A549 (cell line): ENCODE data around the gene HSH2D. TPM values are rescaled to one million over a fixed set of nuclear protein-coding genes. Genes with fewer than 3 reads are reported as not detected.

Experiments
- ATAC-seq, 2 experiments: fragments of 200-7000 bp in 1 of 2; fragments of >200 bp in 1 of 2; cut with Nextera tagmentation in 1 of 2; cut with Tn5 transposase in 1 of 2; 3 replicates each; pipeline versions ENCODE4 v1.8.0 to v1.9.1; 2018 to 2020; ENCODE audit warnings: mild to moderate bottlenecking in 1 of 2, moderate library complexity in 1 of 2
- CTCF ChIA-PET: fragments of 300-600 bp; sonication (Branson Sonifier 250); formaldehyde crosslinking; extraction: SDS; loops from one replicate; lab custom pipeline; 2021; ENCODE audit warnings: antibody characterized with exemption, inconsistent platforms; lab: Yijun Ruan, JAX
- POLR2A ChIA-PET: fragments of 350-600 bp; formaldehyde crosslinking; extraction: SDS; loops from one replicate; lab custom pipeline; 2021; ENCODE audit warnings: antibody characterized with exemption, inconsistent platforms; lab: Yijun Ruan, JAX
- DNase-seq, 2 experiments: peaks; one replicate each; pipeline versions ENCODE4 v3.0.0 to v3.0.0-alpha.2; 2011 to 2016; ENCODE audit warnings: low read depth in 1 of 2, low spot score in 1 of 2
- FAIRE-seq: peaks from 2 replicates; lab custom pipeline; 2011; peaks lifted over from hg19 to GRCh38; lab: Jason Lieb, UNC
- H3K27ac ChIP-seq, 2 experiments: fragments of >200 bp; sonication (Bioruptor Twin); formaldehyde crosslinking; 3 replicates each; pipeline ENCODE4 v1.5.1; 2016 to 2017
- H3K4me1 ChIP-seq: fragments of >200 bp; sonication (Bioruptor Twin); formaldehyde crosslinking; 3 replicates; pipeline ENCODE4 v1.6.1; 2016
- H3K4me2 ChIP-seq: fragments of >200 bp; sonication (Bioruptor Twin); formaldehyde crosslinking; 3 replicates; pipeline ENCODE4 v1.6.1; 2016
- H3K4me3 ChIP-seq: fragments of >200 bp; sonication (Bioruptor Twin); formaldehyde crosslinking; 3 replicates; pipeline ENCODE4 v1.5.1; 2016
- H3K9me3 ChIP-seq: fragments of >200 bp; sonication (Bioruptor Twin); formaldehyde crosslinking; 3 replicates; pipeline ENCODE4 v1.6.1; 2016
- BCL3 ChIP-seq: fragments of >200 bp; sonication (Bioruptor Twin); formaldehyde crosslinking; IDR thresholded peaks from 3 replicates; pipeline ENCODE4 v1.6.1; 2016
- CBX2 ChIP-seq: fragments of 200-600 bp; sonication (generic); IDR thresholded peaks from 2 replicates; pipeline ENCODE4 v1.6.1; 2016; ENCODE audit warnings: low read depth, mild to moderate bottlenecking, borderline replicate concordance
- CTCF ChIP-seq: fragments of >200 bp; sonication (Bioruptor Twin); formaldehyde crosslinking; IDR thresholded peaks from 3 replicates; pipeline ENCODE4 v1.5.1; 2016
- E2F6 ChIP-seq: IDR thresholded peaks from 2 replicates; pipeline ENCODE4 v1.6.1; 2012; ENCODE audit warnings: low read depth, borderline replicate concordance
- EHF ChIP-seq: fragments of 250-450 bp; sonication (Bioruptor Pico); IDR thresholded peaks from 2 replicates; pipeline ENCODE4 v1.5.0; 2020; ENCODE audit warnings: mild to moderate bottlenecking
- EP300 ChIP-seq, 2 experiments: fragments of >200 bp; sonication (Bioruptor Twin); formaldehyde crosslinking; IDR thresholded peaks; 2 replicates in 1 of 2; 3 replicates in 1 of 2; pipeline ENCODE4 v1.6.1; 2016 to 2017
- FOSL2 ChIP-seq, 2 experiments: fragments of 450-650 bp in 1 of 2; fragments of >200 bp in 1 of 2; sonication (Bioruptor Twin) in 1 of 2; formaldehyde crosslinking; IDR thresholded peaks; 2 replicates each; pipeline versions ENCODE4 v1.5.0 to v1.6.1; 2016 to 2020; ENCODE audit warnings: mild to moderate bottlenecking in 1 of 2, moderate library complexity in 1 of 2
- MAX ChIP-seq: IDR thresholded peaks from 2 replicates; pipeline ENCODE4 v1.6.1; 2012
- MAZ ChIP-seq: fragments of 150-350 bp; IDR thresholded peaks from 2 replicates; pipeline ENCODE4 v1.6.1; 2014; ENCODE audit warnings: antibody characterized with exemption, low read depth, low read length, borderline replicate concordance
- PHF8 ChIP-seq: fragments of 200-600 bp; sonication (generic); IDR thresholded peaks from 2 replicates; pipeline ENCODE4 v1.6.1; 2016; ENCODE audit warnings: low read depth, mild to moderate bottlenecking, antibody characterized with exemption, moderate library complexity, borderline replicate concordance
- POLR2A ChIP-seq: IDR thresholded peaks from 2 replicates; pipeline ENCODE4 v1.6.1; 2012; ENCODE audit warnings: mild to moderate bottlenecking, low read length
- REST ChIP-seq: fragments of 200-600 bp; sonication (generic); IDR thresholded peaks from 2 replicates; pipeline ENCODE4 v1.6.1; 2016; ENCODE audit warnings: antibody characterized with exemption, mild to moderate bottlenecking, moderate library complexity
- RNF2 ChIP-seq: fragments of 200-600 bp; sonication (generic); IDR thresholded peaks from 2 replicates; pipeline ENCODE4 v1.6.1; 2016; ENCODE audit warnings: low read depth, mild to moderate bottlenecking, antibody characterized with exemption, moderate library complexity, borderline replicate concordance
- TP53 ChIP-seq: fragments of 250-450 bp; sonication (Bioruptor Pico); IDR thresholded peaks from 2 replicates; pipeline ENCODE4 v1.5.0; 2021; ENCODE audit warnings: mild to moderate bottlenecking, moderate library complexity
- USF2 ChIP-seq: fragments of 450-650 bp; IDR thresholded peaks from 2 replicates; pipeline ENCODE4 v1.6.1; 2014; ENCODE audit warnings: antibody characterized with exemption
- ZFP36 ChIP-seq: fragments of 450-650 bp; IDR thresholded peaks from 2 replicates; pipeline ENCODE4 v1.6.1; 2014; ENCODE audit warnings: borderline replicate concordance; ENCODE audit not compliant: partially characterized antibody
- ZNF302 ChIP-seq: fragments of 250-450 bp; sonication (Bioruptor Pico); IDR thresholded peaks from 2 replicates; pipeline ENCODE4 v1.9.0; 2021; ENCODE audit warnings: inconsistent platforms, mild to moderate bottlenecking, moderate library complexity
- WGBS: methylation state at CpG from one replicate; pipeline ENCODE4 v1.1.6; 2017; ENCODE audit errors: missing lambda C conversion rate; 5-methylcytosine and 5-hydroxymethylcytosine counted together
- polyA plus RNA-seq, 4 experiments: library from polyadenylated mRNA; depleted of rRNA in 3 of 4; stranded (reverse); fragments of >200 nt; fragmentation: RNase III in 1 of 4; extraction: RNeasy Plus Mini Kit Qiagen cat#74134 plus additional on column Dnase treatment in 1 of 4; gene quantifications; 2 replicates in 3 of 4; 3 replicates in 1 of 4; pipeline ENCODE4 v1.2.3, GENCODE V29; 2011 to 2017

HSH2D gene
- polyA plus RNA-seq, 2 of the 4 experiments (the other 2 are of a cell fraction): 0.05 TPM; not detected in 1

- TF ChIP-seq USF2 (no peak), FOSL2 (IDR thresholded peaks at IDR 0.05) (no peak), FOSL2 (CRISPR knock-in tag; IDR thresholded peaks at IDR 0.05) (no peak), E2F6 (no peak), PHF8 (no peak)
Measured at GRCh38 chr19:16124953-16125352, 18.5 kb upstream of the HSH2D start (continued).

- TF ChIP-seq ZFP36 (no peak), EHF (CRISPR knock-in tag) (no peak), MAX (no peak), CTCF (no peak), RNF2 (no peak), POLR2A (no peak), TP53 (CRISPR knock-in tag) (no peak), MAZ (no peak)
- no peak for ATAC-seq
Measured at GRCh38 chr19:16125737-16126495, 17.6 kb upstream of the HSH2D start.

GRCh38 chr19:16127080-16127479 lies 16.4 kb upstream of the HSH2D start:
- ATAC-seq: no peak
- 89% methylated on average over 9 of the region's 11 CpGs for WGBS
- POLR2A ChIA-PET: no interaction called here
- TF ChIP-seq EHF (CRISPR knock-in tag) (no peak), EP300 (IDR thresholded peaks at IDR 0.05) (no peak), CBX2 (no peak), REST (no peak), ZNF302 (CRISPR knock-in tag) (no peak), CTCF (no peak), BCL3 (no peak), E2F6 (no peak)

More at GRCh38 chr19:16125737-16126495, 17.6 kb upstream of the HSH2D start:
- CTCF ChIA-PET: interaction anchor here (0.7 to 1.4 kb wide), 4 partner anchors 10 to 63 kb away, joined by 3 to 6 read pairs (median 4); partner anchors contain the start of gene RAB8A
- Histone ChIP-seq H3K9me3 (no peaks in the 10 kb centered on the region), H3K4me3 (no peak overlapping the region), H3K27ac (no peak overlapping the region), H3K4me1 (no peaks in the 10 kb centered on the region), H3K4me2 (no peak overlapping the region)
- WGBS: 79% methylated on average over 7 of the region's 10 CpGs
- FAIRE-seq (no peak), DNase-seq (no peak)
- POLR2A ChIA-PET: no interaction called here

More at GRCh38 chr19:16127080-16127479, 16.4 kb upstream of the HSH2D start:
- Histone ChIP-seq H3K27ac (no peak overlapping the region), H3K4me1 (no peaks in the 10 kb centered on the region), H3K4me3 (no peak overlapping the region), H3K4me2 (no peak overlapping the region), H3K9me3 (no peaks in the 10 kb centered on the region)
- DNase-seq (no peak), FAIRE-seq (no peak)
- CTCF ChIA-PET: interaction anchor here (1.4 kb wide), 1 partner anchor 16 kb away, joined by 6 read pairs; the partner anchor contains the start of gene RAB8A
